Adrenal gland (tissue), 12 donors: ENCODE data around the gene RBPJ. TPM values are rescaled to one million over a fixed set of nuclear protein-coding genes. Genes with fewer than 3 reads are reported as not detected.

Experiments
- DNase-seq, 7 donors: peaks; one replicate each; pipeline ENCODE4 v3.0.0-alpha.2; 2019 to 2020
- H3K27ac ChIP-seq, 5 donors: fragments of 200-600 bp; sonication (generic) in 4 of 5; 1 replicate in 3 of 5; 2 replicates in 2 of 5; pipeline versions ENCODE4 v1.5.1 to v1.8.0; 2016 to 2020; ENCODE audit warnings: mild to moderate bottlenecking in 1 of 5
- H3K27me3 ChIP-seq: fragments of 200-600 bp; 2 replicates; pipeline ENCODE4 v1.8.0; 2021
- H3K36me3 ChIP-seq, 2 donors: fragments of 200-600 bp; replicated peaks in 1 of 2; 1 replicate in 1 of 2; 2 replicates in 1 of 2; pipeline versions ENCODE4 v1.5.1 to v1.8.0; 2018 to 2022
- H3K4me1 ChIP-seq, 2 donors: fragments of 200-600 bp; replicated peaks in 1 of 2; 1 replicate in 1 of 2; 2 replicates in 1 of 2; pipeline versions ENCODE4 v1.5.1 to v1.8.0; 2018 to 2021
- H3K4me3 ChIP-seq, 4 donors: fragments of 200-600 bp; sonication (generic) in 3 of 4; one replicate each; pipeline ENCODE4 v1.5.1; 2016 to 2018
- H3K9me3 ChIP-seq, 3 donors: fragments of 200-600 bp; sonication (generic) in 1 of 3; replicated peaks in 1 of 3; 1 replicate in 2 of 3; 2 replicates in 1 of 3; pipeline versions ENCODE4 v1.5.1 to v1.8.0; 2016 to 2021
- POLR2A ChIP-seq, 2 donors: fragments of 450-650 bp; IDR thresholded peaks; one replicate each; pipeline ENCODE4 v1.6.1; 2017; ENCODE audit warnings: antibody characterized with exemption in 2 of 2, mild to moderate bottlenecking in 2 of 2, moderate library complexity in 1 of 2
- WGBS, 4 donors: extraction: QIAGEN DNeasy Blood & Tissue Kit in 2 of 4; methylation state at CpG; one replicate each; pipeline versions ENCODE4 v1.1.5 to v1.1.7; 2013 to 2017; 5-methylcytosine and 5-hydroxymethylcytosine counted together
- intact Hi-C, 2 donors: fragments of 100-400 bp; cut with DNase I; formaldehyde crosslinking; loops; one replicate each; pipeline versions ENCODE4 v1.14.1 to v1.15.0; 2022 to 2023
- polyA plus RNA-seq, 3 donors: library from polyadenylated mRNA; stranded (reverse); fragments of 200-250 nt in 2 of 3; fragments of 350-450 nt in 1 of 3; fragmentation: Illumina TruSeq in 1 of 3; extraction: RNeasy Lipid Tissue Mini Kit (QIAGEN cat#74804) in 1 of 3; gene quantifications; one replicate each; pipeline ENCODE4 v1.2.3, GENCODE V29; 2013 to 2014
- total RNA-seq, 9 donors: library from RNA; depleted of rRNA in 4 of 9; stranded (reverse); fragments of >200 nt in 4 of 9; fragments of 120-200 nt in 1 of 9; fragmentation: NEBNext Ultra II Directional in 1 of 9; extraction: Animal tissue kit (Norgen Biotek cat#: 25700) in 1 of 9; gene quantifications; one replicate each; pipeline versions ENCODE4 v1.1.0 to v1.2.4, GENCODE V29; 2013 to 2023
- TF ChIP-seq, protein P1 (sequence below), 6 experiments: fragments of 450-650 bp in 4 of 6; fragments of 200-600 bp in 2 of 6; sonication (generic) in 1 of 6; IDR thresholded peaks; 1 replicate in 5 of 6; 2 replicates in 1 of 6; pipeline versions ENCODE4 v1.5.1 to v1.8.0; 2016 to 2021; ENCODE audit warnings: antibody characterized with exemption in 6 of 6, mild to moderate bottlenecking in 2 of 6, moderate library complexity in 1 of 6
- donor health status: healthy with polysubstance abuse.
- donor health status: Bipolar disorder and iron deficiency.
- donor health status: DM: yes; HTN: yes; CAD: no.
- donor health status: DM: no; HTN: no; CAD: no.
- donor health status: DM: no; HTN: no; CAD: no.
- donor health status: DM: yes; HTN: yes; CAD: no.

Gene RBPJ
- total and polyA plus RNA-seq, 12 donors, result 23.4 to 76.1 (median 51.8) TPM

DNA sequence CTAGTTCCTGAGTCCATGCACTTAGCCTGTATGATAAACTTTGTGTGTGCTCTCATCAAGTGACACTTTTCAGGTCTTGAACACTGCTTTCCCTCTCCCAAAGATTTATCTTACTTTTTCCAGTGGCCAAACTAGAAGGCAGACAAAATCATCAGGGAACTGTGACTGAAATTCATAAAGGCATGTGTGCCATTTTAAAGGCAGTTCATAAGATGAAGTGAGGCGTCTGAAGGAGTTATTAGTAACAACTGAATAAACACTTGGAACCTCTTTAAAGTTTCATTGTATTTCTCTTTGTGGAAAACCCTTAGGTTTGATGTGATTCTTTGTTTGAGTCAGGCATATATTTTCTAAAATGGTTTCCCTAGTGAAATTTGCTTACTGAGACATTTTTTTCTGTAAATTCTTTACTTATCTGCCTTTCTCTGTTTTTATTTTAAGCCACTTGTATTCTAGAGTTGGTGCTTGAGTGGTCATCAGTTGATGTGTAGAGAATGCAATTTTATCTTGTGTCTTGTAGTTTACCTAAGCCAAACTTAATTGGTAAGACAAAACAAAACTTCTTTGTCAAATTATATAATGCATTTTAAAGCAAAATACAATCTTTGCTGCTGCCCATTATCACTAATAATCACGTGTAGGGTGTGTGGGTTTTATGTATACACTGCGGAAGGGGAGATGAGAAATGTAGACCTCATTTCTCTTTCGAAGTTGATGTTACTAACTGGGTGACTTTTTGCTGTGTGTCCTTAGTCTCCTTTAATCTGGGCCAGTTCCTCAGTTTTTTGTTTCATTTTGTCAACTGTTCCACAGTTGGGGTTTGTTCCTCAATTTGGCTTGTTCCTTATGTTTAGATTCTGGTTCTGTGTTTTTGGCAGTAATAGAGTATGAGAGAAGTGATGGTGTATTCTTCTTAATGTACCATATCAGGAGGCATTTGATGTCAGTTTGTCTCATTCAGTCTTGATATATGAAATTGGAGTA, 56.8 kb downstream of the RBPJ start:
- no peaks in the 10 kb centered on the region for H3K36me3 ChIP-seq
- TF ChIP-seq, protein P1, sequence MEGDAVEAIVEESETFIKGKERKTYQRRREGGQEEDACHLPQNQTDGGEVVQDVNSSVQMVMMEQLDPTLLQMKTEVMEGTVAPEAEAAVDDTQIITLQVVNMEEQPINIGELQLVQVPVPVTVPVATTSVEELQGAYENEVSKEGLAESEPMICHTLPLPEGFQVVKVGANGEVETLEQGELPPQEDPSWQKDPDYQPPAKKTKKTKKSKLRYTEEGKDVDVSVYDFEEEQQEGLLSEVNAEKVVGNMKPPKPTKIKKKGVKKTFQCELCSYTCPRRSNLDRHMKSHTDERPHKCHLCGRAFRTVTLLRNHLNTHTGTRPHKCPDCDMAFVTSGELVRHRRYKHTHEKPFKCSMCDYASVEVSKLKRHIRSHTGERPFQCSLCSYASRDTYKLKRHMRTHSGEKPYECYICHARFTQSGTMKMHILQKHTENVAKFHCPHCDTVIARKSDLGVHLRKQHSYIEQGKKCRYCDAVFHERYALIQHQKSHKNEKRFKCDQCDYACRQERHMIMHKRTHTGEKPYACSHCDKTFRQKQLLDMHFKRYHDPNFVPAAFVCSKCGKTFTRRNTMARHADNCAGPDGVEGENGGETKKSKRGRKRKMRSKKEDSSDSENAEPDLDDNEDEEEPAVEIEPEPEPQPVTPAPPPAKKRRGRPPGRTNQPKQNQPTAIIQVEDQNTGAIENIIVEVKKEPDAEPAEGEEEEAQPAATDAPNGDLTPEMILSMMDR (IDR thresholded peaks at IDR 0.05), result no peak
- no peak for TF ChIP-seq POLR2A (IDR thresholded peaks at IDR 0.05)
- no peak overlapping the region for H3K4me3 ChIP-seq
- no peak overlapping the region for H3K27ac ChIP-seq
- no peaks in the 10 kb centered on the region for H3K9me3 ChIP-seq
- intact Hi-C loops, result no loop called here
- WGBS, 4 donors, result 81 to 91% (median 84%) methylated on average over 4 of the region's 4 CpGs
- H3K27me3 ChIP-seq, result no peaks in the 10 kb centered on the region
- H3K4me1 ChIP-seq, result peaks cover 0 to 25% of the 10 kb centered on the region in 2 donors
- DNase-seq, result no peak

DNA sequence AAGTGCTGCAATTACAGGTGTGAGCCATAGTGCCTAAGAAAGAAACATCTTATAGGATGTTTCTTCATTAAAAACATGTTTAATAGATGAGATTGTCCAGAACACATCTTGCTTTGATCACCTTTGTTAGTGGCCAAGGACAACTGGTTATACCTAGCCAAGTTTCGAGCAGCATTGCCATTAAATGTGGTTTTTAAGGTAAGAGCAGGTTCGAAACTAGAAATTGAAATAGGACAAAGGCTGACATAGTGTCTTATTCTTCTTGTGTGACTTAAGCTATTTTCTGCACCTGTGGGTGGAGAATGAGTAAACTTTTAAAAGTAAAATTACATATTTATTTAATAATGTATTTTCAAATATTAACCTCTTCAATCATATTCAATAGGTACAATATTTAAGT, 59.0 kb downstream of the RBPJ start:
- Histone ChIP-seq H3K4me1 (peaks cover 0 to 15% of the 10 kb centered on the region in 2 donors), H3K9me3 (no peaks in the 10 kb centered on the region), H3K27me3 (no peaks in the 10 kb centered on the region), H3K36me3 (no peaks in the 10 kb centered on the region), H3K4me3 (no peak overlapping the region), H3K27ac (no peak overlapping the region)
- intact Hi-C loops, result no loop called here
- WGBS, 4 donors, result 90 to 100% (median 97%) methylated on average over 2 of the region's 2 CpGs
- DNase-seq, result no peak
- no peak for TF ChIP-seq POLR2A (IDR thresholded peaks at IDR 0.05)
- TF ChIP-seq, protein P1 (IDR thresholded peaks at IDR 0.05), result no peak

DNA sequence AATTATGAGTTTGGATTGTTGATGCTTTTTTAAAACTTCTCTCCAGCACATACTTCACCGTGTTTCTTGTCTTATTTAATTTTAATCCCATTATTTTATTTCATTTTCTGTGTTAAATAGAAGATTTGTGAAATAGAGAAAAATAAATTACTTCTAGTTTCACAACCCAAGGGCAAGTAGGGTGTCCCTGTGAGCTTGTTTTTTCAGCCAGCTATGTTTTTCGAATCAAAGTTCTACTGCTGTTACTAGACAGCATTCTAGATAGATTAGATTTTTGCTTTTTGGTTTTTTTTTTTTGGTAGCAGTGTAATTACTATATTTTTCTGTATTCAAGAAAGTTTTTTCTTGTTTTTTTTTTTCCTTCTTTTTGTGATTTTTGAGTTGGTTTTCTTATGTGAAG, 59.9 kb downstream of the RBPJ start:
- 41 to 56% (median 44%) methylated on average over 2 of the region's 2 CpGs for WGBS, 4 donors

DNA sequence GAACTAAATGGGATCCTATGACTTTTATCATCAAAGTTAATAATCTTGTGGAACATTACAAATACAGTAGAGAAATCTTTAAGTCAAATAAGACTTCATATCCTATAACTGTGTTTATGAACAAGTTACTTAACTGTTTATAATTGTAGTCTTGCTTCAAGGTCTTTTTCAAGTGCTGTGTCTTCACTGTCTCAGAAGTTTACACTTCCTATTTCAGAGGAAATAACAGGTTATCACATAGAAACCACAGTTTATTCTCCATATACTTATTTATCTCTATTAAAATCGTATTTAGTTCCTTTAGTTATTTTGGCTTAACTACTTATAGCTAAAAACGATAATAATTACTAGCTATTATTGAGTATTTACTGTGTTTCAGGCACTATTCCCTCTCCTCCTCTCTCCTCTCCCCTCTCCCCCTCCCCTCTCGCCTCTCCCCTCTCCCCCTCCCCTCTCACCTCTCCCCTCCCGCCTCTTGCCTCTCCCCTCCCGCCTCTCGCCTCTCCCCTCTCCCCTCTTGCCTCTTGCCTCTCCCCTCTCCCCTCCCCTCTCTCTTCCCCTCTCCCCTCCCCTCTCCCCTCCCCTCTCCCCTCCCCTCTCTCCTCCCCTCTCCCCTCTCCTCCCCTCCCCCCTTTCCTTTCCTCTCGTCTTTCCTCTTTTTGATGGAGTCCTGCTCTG, 63.7 kb downstream of the RBPJ start:
- H3K36me3 ChIP-seq, result peaks cover 0 to 8% of the 10 kb centered on the region in 2 donors
- WGBS, 4 donors, result 82 to 95% (median 87%) methylated on average over 4 to 7 of the region's 7 CpGs
- TF ChIP-seq, protein P1 (IDR thresholded peaks at IDR 0.05), result no peak
- no peak for TF ChIP-seq POLR2A (IDR thresholded peaks at IDR 0.05)
- H3K9me3 ChIP-seq, result no peaks in the 10 kb centered on the region
- no peaks in the 10 kb centered on the region for H3K27me3 ChIP-seq
- H3K27ac ChIP-seq, result no peak overlapping the region
- no peak overlapping the region for H3K4me3 ChIP-seq
- peaks cover 0 to 19% of the 10 kb centered on the region in 2 donors for H3K4me1 ChIP-seq
- DNase-seq, result no peak
- intact Hi-C loops, result no loop called here

More for the DNA sequence above, 59.9 kb downstream of the RBPJ start:
- Histone ChIP-seq H3K4me1 (peaks cover 0 to 21% of the 10 kb centered on the region in 2 donors), H3K27me3 (no peaks in the 10 kb centered on the region), H3K9me3 (no peaks in the 10 kb centered on the region), H3K27ac (no peak overlapping the region), H3K36me3 (no peaks in the 10 kb centered on the region), H3K4me3 (no peak overlapping the region)
- no peak for DNase-seq
- intact Hi-C loops, result no loop called here
- TF ChIP-seq, protein P1 (IDR thresholded peaks at IDR 0.05), result no peak
- no peak for TF ChIP-seq POLR2A (IDR thresholded peaks at IDR 0.05)
